ENCODE results near the gene ACOT9. TPM values are rescaled to one million over a fixed set of nuclear protein-coding genes. Genes with fewer than 3 reads are reported as not detected.

ACOT9 gene
- total RNA-seq, 1 experiment from 2014 or later = 75.6 TPM

DNA sequence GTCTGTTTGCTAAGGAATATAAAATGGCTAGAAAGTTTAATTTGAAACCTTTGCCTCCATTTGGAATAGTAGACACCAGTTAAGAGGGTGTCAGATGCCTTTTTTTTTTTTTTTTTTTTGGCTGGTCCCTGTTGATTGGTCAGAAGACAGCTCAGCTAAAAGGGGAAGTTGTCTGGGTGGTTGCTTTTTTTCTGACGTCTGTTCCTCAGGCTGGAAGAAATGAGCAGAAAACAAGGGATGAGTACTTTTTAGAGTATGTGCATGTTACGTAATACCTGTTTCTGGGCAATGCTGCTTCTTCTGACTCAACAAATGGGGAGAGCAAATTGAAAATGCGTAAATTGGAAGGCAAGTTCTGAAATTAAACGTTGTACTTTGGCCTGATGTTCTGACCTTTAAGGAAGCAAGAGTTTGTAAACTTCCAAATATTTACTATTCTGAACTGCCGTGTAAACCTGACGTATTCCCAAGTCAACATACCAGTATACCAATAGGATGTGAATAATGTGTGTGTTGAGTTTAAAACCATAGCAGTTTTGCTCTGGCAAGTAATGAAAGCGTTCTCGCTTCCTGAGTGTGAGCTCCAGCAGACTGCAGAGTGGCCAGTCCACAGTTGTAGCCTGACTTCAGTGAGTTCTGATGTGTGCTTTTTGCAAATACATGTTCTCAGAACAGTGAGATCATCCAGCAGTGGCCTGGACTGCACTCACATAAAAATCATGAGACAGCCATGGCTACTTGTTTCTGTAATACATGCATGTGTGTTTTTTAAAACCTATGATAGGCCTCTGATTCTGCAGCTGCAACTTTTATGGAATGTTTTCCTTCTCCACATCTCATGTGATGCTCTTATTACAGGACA is 41.6 kb upstream of the ACOT9 start:
- TF ChIP-seq, protein P1, sequence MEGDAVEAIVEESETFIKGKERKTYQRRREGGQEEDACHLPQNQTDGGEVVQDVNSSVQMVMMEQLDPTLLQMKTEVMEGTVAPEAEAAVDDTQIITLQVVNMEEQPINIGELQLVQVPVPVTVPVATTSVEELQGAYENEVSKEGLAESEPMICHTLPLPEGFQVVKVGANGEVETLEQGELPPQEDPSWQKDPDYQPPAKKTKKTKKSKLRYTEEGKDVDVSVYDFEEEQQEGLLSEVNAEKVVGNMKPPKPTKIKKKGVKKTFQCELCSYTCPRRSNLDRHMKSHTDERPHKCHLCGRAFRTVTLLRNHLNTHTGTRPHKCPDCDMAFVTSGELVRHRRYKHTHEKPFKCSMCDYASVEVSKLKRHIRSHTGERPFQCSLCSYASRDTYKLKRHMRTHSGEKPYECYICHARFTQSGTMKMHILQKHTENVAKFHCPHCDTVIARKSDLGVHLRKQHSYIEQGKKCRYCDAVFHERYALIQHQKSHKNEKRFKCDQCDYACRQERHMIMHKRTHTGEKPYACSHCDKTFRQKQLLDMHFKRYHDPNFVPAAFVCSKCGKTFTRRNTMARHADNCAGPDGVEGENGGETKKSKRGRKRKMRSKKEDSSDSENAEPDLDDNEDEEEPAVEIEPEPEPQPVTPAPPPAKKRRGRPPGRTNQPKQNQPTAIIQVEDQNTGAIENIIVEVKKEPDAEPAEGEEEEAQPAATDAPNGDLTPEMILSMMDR (conservative IDR thresholded peaks at IDR 0.05; ENCODE audit: low read depth, low read length) = no peak
- no peak for TF ChIP-seq EZH2phosphoT487 (IDR thresholded peaks at IDR 0.05; ENCODE audit: borderline replicate concordance, low read length)
- TF ChIP-seq EZH2 (IDR thresholded peaks at IDR 0.05; ENCODE audit: low read length, unreplicated experiment) = no peak
- peak overlapping the region; percentile 97 for H3K4me3 ChIP-seq (ENCODE audit: low read length)
- CTCF ChIA-PET = interaction anchor here (0.7 kb wide), 1 partner anchor 1809 kb away, joined by 4 read pairs; no protein-coding TSS in a partner anchor
- ATAC-seq (peak; percentile 2), DNase-seq (peak; percentile 71)
- intact Hi-C loops (cut with micrococcal nuclease) = loop anchor here (1.0 kb wide), 1 partner anchor 23 kb away; no protein-coding TSS in a partner anchor
- H3K27me3 ChIP-seq (ENCODE audit: low read length) = no peaks in the 10 kb centered on the region
- no peaks in the 10 kb centered on the region for H3K9me2 ChIP-seq (replicated peaks; ENCODE audit: low read length)
- no peaks in the 10 kb centered on the region for H3K9me3 ChIP-seq (ENCODE audit: low read length)
- peaks cover 11% of the 10 kb centered on the region for H3K36me3 ChIP-seq (ENCODE audit: low read depth, low read length)
- H2AFZ ChIP-seq (ENCODE audit: low read length) = no peak overlapping the region
- peak overlapping the region; percentile 89 for H3K4me2 ChIP-seq (ENCODE audit: low read length)
- H3F3A ChIP-seq (ENCODE audit: low read length, unreplicated experiment) = peaks cover 24% of the 10 kb centered on the region
- peak overlapping the region; percentile 94 for H3K9ac ChIP-seq (ENCODE audit: low read length)
- BruUV-seq (replicated peaks) = no TSS peak
- H4K20me1 ChIP-seq (ENCODE audit: low read length) = peaks cover 23% of the 10 kb centered on the region
- H3K4me1 ChIP-seq (ENCODE audit: insufficient read depth, low read length) = peaks cover 36% of the 10 kb centered on the region
- POLR2A ChIA-PET (ENCODE audit: unreplicated experiment) = interaction anchor here (0.6 to 1.5 kb wide), 2 partner anchors 23 kb away, joined by 4 to 17 read pairs; no protein-coding TSS in a partner anchor
- H3K27ac ChIP-seq (ENCODE audit: low read length) = peak overlapping the region; percentile 81
- peaks cover 23% of the 10 kb centered on the region for H3K79me2 ChIP-seq (ENCODE audit: low read length)

DNA sequence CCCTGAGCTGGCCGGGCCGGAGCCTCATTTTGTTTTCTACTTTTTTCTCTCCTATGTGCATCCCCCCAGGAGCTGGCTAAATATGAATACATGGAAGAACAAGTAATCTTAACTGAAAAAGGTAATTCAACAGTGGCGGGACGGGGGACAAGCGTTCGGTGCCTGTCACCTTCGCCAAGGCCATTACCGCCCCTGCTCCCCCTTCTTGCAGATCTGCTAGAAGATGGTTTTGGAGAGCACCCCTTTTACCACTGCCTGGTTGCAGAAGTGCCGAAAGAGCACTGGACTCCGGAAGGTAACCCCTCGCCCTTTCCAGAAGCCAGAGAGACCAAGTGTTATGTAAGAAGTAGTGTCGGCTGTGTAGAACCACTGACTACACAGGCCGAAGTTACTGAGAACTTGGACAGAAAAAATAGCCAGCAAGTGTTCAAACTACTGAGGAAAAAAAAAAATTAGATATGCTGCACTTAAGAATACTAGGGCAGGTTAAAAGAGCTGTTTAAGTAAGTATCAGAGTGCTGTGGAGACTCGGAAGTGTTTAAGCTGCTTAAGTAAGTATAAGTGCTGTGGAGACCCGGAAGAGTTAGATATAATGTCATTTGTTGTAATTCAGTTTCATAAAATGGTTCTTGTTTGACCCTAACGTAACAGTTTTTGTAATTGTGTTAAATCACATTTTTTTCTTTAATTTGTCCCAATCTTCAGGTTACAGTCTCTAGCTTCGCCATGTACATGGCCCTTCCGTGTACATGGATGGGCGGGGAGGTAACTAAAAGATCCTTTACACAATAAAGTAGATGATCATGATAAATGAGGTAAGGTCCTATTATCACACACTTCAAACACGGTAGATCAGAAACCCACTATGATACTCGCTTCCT is 40.8 kb upstream of the ACOT9 start:
- Histone ChIP-seq H3K27me3 (ENCODE audit: low read length) (no peaks in the 10 kb centered on the region), H3K9me2 (replicated peaks; ENCODE audit: low read length) (no peaks in the 10 kb centered on the region), H3F3A (ENCODE audit: low read length, unreplicated experiment) (peaks cover 24% of the 10 kb centered on the region), H3K9ac (ENCODE audit: low read length) (peak overlapping the region; percentile 94), H3K79me2 (ENCODE audit: low read length) (peaks cover 23% of the 10 kb centered on the region), H3K4me2 (ENCODE audit: low read length) (peak overlapping the region; percentile 89), H3K27ac (ENCODE audit: low read length) (peak overlapping the region; percentile 81), H3K9me3 (ENCODE audit: low read length) (no peaks in the 10 kb centered on the region), H2AFZ (ENCODE audit: low read length) (no peak overlapping the region), H3K36me3 (ENCODE audit: low read depth, low read length) (peaks cover 11% of the 10 kb centered on the region), H4K20me1 (ENCODE audit: low read length) (peaks cover 23% of the 10 kb centered on the region), H3K4me3 (ENCODE audit: low read length) (peak overlapping the region; percentile 97), H3K4me1 (ENCODE audit: insufficient read depth, low read length) (peaks cover 41% of the 10 kb centered on the region)
- BruUV-seq (replicated peaks) = TSS peak; percentile 56
- intact Hi-C loops (cut with micrococcal nuclease) = loop anchor here (1.0 kb wide), 3 partner anchors 23 to 118 kb away; no protein-coding TSS in a partner anchor
- ChIA-PET CTCF (interaction anchor here (0.7 to 2.9 kb wide), 2 partner anchors 118 to 1808 kb away, joined by 4 to 24 read pairs; no protein-coding TSS in a partner anchor), POLR2A (ENCODE audit: unreplicated experiment) (interaction anchor here (0.6 to 1.5 kb wide), 5 partner anchors 24 to 119 kb away, joined by 3 to 17 read pairs (median 3); partner anchors contain the start of gene PRDX4)
- ATAC-seq = no peak
- DNase-seq = peak; percentile 17
- TF ChIP-seq EZH2phosphoT487 (IDR thresholded peaks at IDR 0.05; ENCODE audit: borderline replicate concordance, low read length) (no peak), EZH2 (IDR thresholded peaks at IDR 0.05; ENCODE audit: low read length, unreplicated experiment) (no peak)
- TF ChIP-seq, protein P1 (conservative IDR thresholded peaks at IDR 0.05; ENCODE audit: low read depth, low read length) = no peak

All from PC-3 (cell line).